Suprapubic skin (tissue), 3 donors: Measurements from ENCODE around the gene SH3BGRL2.

Source experiments
- CTCF ChIP-seq, 2 donors: fragments of 200-600 bp in 1 of 2; fragments of 450-650 bp in 1 of 2; sonication (generic) in 1 of 2; IDR thresholded peaks; one replicate each; pipeline ENCODE4 v1.5.1; 2016 to 2019; ENCODE audit warnings: antibody characterized with exemption in 2 of 2, mild to moderate bottlenecking in 1 of 2, moderate library complexity in 1 of 2
- EP300 ChIP-seq: sonication (generic); formaldehyde crosslinking; IDR thresholded peaks from one replicate; pipeline ENCODE4 v1.6.1; 2017; ENCODE audit warnings: antibody characterized with exemption

GRCh38 chr6:79650950-79651349, 19.8 kb downstream of the SH3BGRL2 start:
- no peak for TF ChIP-seq CTCF (IDR thresholded peaks at IDR 0.05)
- TF ChIP-seq EP300: no peak
